Omental fat pad (tissue), 4 donors: ENCODE results near the gene FOXF1. TPM values are rescaled to one million over a fixed set of nuclear protein-coding genes. Genes with fewer than 3 reads are reported as not detected.

ENCODE experiments used
- ATAC-seq: fragments of 150-250 bp; one replicate; pipeline ENCODE4 v1.9.1; 2016; ENCODE audit warnings: mild to moderate bottlenecking, moderate library complexity; ENCODE audit not compliant: low FRiP score
- DNase-seq: peaks from one replicate; pipeline ENCODE4 v3.0.0-alpha.2; 2019; ENCODE audit warnings: low spot score
- CTCF ChIP-seq, 3 donors: fragments of 450-650 bp; IDR thresholded peaks; one replicate each; pipeline ENCODE4 v1.5.1; 2016 to 2017; ENCODE audit warnings: antibody characterized with exemption in 3 of 3, mild to moderate bottlenecking in 3 of 3, moderate library complexity in 2 of 3
- total RNA-seq, 4 donors: library from RNA; depleted of rRNA; stranded (reverse); fragments of >200 nt; gene quantifications; one replicate each; pipeline ENCODE4 v1.1.0, GENCODE V29; 2016

Gene FOXF1
- total RNA-seq, 4 donors from 2014 or later = 0.88 to 6.6 (median 1.4) TPM

- ATAC-seq = no peak
- TF ChIP-seq CTCF (IDR thresholded peaks at IDR 0.05) = no peak
- no peak for DNase-seq
Measured at GRCh38 chr16:86492267-86492960, 17.9 kb upstream of the FOXF1 start.

- no peak for DNase-seq
- no peak for TF ChIP-seq CTCF (IDR thresholded peaks at IDR 0.05)
- ATAC-seq = no peak
Measured at GRCh38 chr16:86492961-86493629, 17.2 kb upstream of the FOXF1 start.

GRCh38 chr16:86494039-86494564 lies 16.2 kb upstream of the FOXF1 start:
- no peak for ATAC-seq
- TF ChIP-seq CTCF (IDR thresholded peaks at IDR 0.05) = no peak
- DNase-seq = no peak

GRCh38 chr16:86494565-86495356 lies 15.6 kb upstream of the FOXF1 start:
- DNase-seq = no peak
- ATAC-seq = no peak
- TF ChIP-seq CTCF (IDR thresholded peaks at IDR 0.05) = no peak

- no peak for TF ChIP-seq CTCF (IDR thresholded peaks at IDR 0.05)
- ATAC-seq = no peak
- no peak for DNase-seq
Measured at GRCh38 chr16:86495357-86495701, 15.0 kb upstream of the FOXF1 start.

- TF ChIP-seq CTCF (IDR thresholded peaks at IDR 0.05) = no peak
- ATAC-seq (no peak), DNase-seq (no peak)
Measured at GRCh38 chr16:86495756-86496261, 14.5 kb upstream of the FOXF1 start.
